Urothelium cell line (cell line): ENCODE data around the gene RORC.

ENCODE experiments used
- DNase-seq: peaks from one replicate; pipeline ENCODE4 v3.0.0; 2011; ENCODE audit warnings: low spot score, mixed read lengths
- FAIRE-seq: peaks from 2 replicates; lab custom pipeline; 2011; peaks lifted over from hg19 to GRCh38; lab: Jason Lieb, UNC

Gene RORC

GRCh38 chr1:151828921-151829320, 2.7 kb downstream of the RORC start:
- no peak for FAIRE-seq
- peak; percentile 88 for DNase-seq

- FAIRE-seq (no peak), DNase-seq (no peak)
Measured at GRCh38 chr1:151827853-151828252, 3.7 kb downstream of the RORC start.

GRCh38 chr1:151825751-151826660, 5.6 kb downstream of the RORC start:
- DNase-seq (no peak), FAIRE-seq (no peak)

- DNase-seq (no peak), FAIRE-seq (no peak)
Measured at GRCh38 chr1:151825204-151825603, 6.4 kb downstream of the RORC start.

- FAIRE-seq (no peak), DNase-seq (no peak)
Measured at GRCh38 chr1:151823175-151823574, 8.4 kb downstream of the RORC start.

- FAIRE-seq (no peak), DNase-seq (no peak)
Measured at GRCh38 chr1:151822404-151822803, 9.2 kb downstream of the RORC start.

GRCh38 chr1:151820940-151821339, 10.7 kb downstream of the RORC start:
- DNase-seq (no peak), FAIRE-seq (no peak)

GRCh38 chr1:151819976-151820623, 11.5 kb downstream of the RORC start:
- DNase-seq, result no peak

GRCh38 chr1:151819227-151819835, 12.3 kb downstream of the RORC start:
- FAIRE-seq, result no peak
- DNase-seq, result no peak

More at GRCh38 chr1:151819976-151820623, 11.5 kb downstream of the RORC start:
- no peak for FAIRE-seq

GRCh38 chr1:151817353-151817730, 14.3 kb downstream of the RORC start:
- no peak for DNase-seq

GRCh38 chr1:151816548-151817352, 14.9 kb downstream of the RORC start:
- FAIRE-seq (no peak), DNase-seq (no peak)

More at GRCh38 chr1:151817353-151817730, 14.3 kb downstream of the RORC start:
- no peak for FAIRE-seq

- no peak for DNase-seq
- no peak for FAIRE-seq
Measured at GRCh38 chr1:151815716-151816327, 15.8 kb downstream of the RORC start.

- FAIRE-seq (no peak), DNase-seq (no peak)
Measured at GRCh38 chr1:151814971-151815545, 16.5 kb downstream of the RORC start.

GRCh38 chr1:151814426-151814825, 17.2 kb downstream of the RORC start:
- FAIRE-seq, result no peak
- no peak for DNase-seq

- DNase-seq (no peak), FAIRE-seq (no peak)
Measured at GRCh38 chr1:151813271-151813977, 18.2 kb downstream of the RORC start.

GRCh38 chr1:151811181-151811580, 20.4 kb downstream of the RORC start:
- FAIRE-seq (no peak), DNase-seq (peak; percentile 26)

- FAIRE-seq (no peak), DNase-seq (no peak)
Measured at GRCh38 chr1:151809985-151810556, 21.5 kb downstream of the RORC start.

GRCh38 chr1:151809290-151809984, 22.2 kb downstream of the RORC start:
- FAIRE-seq (no peak), DNase-seq (no peak)
